Suprapubic skin (tissue), 4 donors: Measurements from ENCODE around the gene ZNF467.

ENCODE experiments used
- EP300 ChIP-seq: sonication (generic); formaldehyde crosslinking; IDR thresholded peaks from one replicate; pipeline ENCODE4 v1.6.1; 2017; ENCODE audit warnings: antibody characterized with exemption
- POLR2A ChIP-seq, 2 donors: fragments of 450-650 bp; IDR thresholded peaks; one replicate each; pipeline ENCODE4 v1.6.1; 2017; ENCODE audit warnings: antibody characterized with exemption in 2 of 2, mild to moderate bottlenecking in 2 of 2, moderate library complexity in 2 of 2
- POLR2AphosphoS5 ChIP-seq, 3 donors: sonication (generic); formaldehyde crosslinking; IDR thresholded peaks; one replicate each; pipeline ENCODE4 v1.6.1; 2017; ENCODE audit warnings: antibody characterized with exemption in 3 of 3
- TF ChIP-seq, protein P1 (sequence below), 2 donors: fragments of 200-600 bp in 1 of 2; fragments of 450-650 bp in 1 of 2; sonication (generic) in 1 of 2; IDR thresholded peaks; one replicate each; pipeline ENCODE4 v1.5.1; 2016 to 2019; ENCODE audit warnings: antibody characterized with exemption in 2 of 2, mild to moderate bottlenecking in 1 of 2, moderate library complexity in 1 of 2

DNA sequence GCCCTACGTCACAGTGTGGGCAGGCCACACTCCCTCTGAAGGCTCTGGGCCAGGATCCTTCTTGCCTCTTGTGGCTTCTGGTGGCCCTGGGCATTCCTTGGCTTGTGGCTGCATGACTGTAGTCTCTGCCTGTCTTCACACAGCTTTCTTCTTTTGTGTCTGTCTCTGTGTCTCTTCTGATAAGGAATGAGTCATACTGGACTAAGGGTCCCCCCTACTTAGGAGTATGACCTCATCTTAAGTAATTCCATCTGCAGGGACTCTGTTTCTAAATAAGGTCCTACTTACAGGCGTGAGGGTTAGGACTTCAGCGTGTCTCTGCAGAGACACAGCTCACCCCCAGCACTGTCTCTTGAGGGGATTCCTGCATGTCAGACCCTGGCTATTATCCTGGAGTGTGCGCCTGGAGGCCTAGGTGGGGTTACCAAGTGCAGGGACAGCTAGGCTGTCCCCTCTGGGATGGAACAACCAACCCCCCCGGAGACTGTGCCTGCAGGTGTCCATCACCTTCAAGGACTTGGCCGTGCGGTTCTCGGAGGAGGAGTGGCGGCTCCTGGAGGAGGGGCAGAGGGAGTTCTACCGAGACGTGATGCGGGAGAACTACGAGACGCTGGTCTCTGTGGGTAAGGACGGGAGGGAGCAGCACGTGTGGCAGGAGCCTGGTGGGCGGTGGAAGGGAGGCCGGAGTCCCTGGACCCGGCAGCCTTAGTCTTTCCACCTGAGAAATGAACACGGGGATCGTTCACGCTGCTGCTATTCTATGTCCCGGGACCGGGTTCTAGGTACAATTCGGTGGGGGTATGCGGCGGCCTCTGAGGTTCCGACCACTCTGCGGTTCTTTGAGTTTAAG, 54.1 kb downstream of the ZNF467 start:
- TF ChIP-seq, protein P1, sequence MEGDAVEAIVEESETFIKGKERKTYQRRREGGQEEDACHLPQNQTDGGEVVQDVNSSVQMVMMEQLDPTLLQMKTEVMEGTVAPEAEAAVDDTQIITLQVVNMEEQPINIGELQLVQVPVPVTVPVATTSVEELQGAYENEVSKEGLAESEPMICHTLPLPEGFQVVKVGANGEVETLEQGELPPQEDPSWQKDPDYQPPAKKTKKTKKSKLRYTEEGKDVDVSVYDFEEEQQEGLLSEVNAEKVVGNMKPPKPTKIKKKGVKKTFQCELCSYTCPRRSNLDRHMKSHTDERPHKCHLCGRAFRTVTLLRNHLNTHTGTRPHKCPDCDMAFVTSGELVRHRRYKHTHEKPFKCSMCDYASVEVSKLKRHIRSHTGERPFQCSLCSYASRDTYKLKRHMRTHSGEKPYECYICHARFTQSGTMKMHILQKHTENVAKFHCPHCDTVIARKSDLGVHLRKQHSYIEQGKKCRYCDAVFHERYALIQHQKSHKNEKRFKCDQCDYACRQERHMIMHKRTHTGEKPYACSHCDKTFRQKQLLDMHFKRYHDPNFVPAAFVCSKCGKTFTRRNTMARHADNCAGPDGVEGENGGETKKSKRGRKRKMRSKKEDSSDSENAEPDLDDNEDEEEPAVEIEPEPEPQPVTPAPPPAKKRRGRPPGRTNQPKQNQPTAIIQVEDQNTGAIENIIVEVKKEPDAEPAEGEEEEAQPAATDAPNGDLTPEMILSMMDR (IDR thresholded peaks at IDR 0.05), result no peak
- TF ChIP-seq POLR2A (IDR thresholded peaks at IDR 0.05) (no peak), EP300 (no peak), POLR2AphosphoS5 (IDR thresholded peaks at IDR 0.05) (no peak)
